Activated CD8-positive, alpha-beta memory T cell treated with anti-CD3 and anti-CD28 coated beads, Interleukin-2, amount 10 ng/mL, durations not matched to agents 7 days and 5 days (primary cell): ENCODE data around the gene PLCB4. TPM values are rescaled to one million over a fixed set of nuclear protein-coding genes. Genes with fewer than 3 reads are reported as not detected.

ENCODE experiments used
- ATAC-seq: fragments of 150-1000 bp; cut with Tn5 transposase; one replicate; pipeline ENCODE4 v1.10.0; 2021; ENCODE audit warnings: moderate library complexity
- CTCF ChIA-PET: fragments of 350-600 bp; sonication (Branson Sonifier 250); formaldehyde crosslinking; loops from one replicate; lab custom pipeline; 2021; ENCODE audit warnings: antibody characterized with exemption; lab: Charles Lee
- DNase-seq: peaks from one replicate; pipeline ENCODE4 v3.0.0-alpha.2; 2020
- H3K27ac Mint-ChIP-seq: one replicate; pipeline ENCODE4 v1.8.0; 2021; ENCODE audit warnings: mild to moderate bottlenecking, mixed read lengths
- H3K27me3 Mint-ChIP-seq: one replicate; pipeline ENCODE4 v1.8.0; 2021; ENCODE audit warnings: mixed read lengths
- H3K36me3 Mint-ChIP-seq: one replicate; pipeline ENCODE4 v1.8.0; 2021; ENCODE audit warnings: mild to moderate bottlenecking, mixed read lengths
- H3K4me1 Mint-ChIP-seq: one replicate; pipeline ENCODE4 v1.8.0; 2021; ENCODE audit warnings: mixed read lengths
- H3K4me3 Mint-ChIP-seq: one replicate; pipeline ENCODE4 v1.8.0; 2021; ENCODE audit warnings: mild to moderate bottlenecking, moderate library complexity, mixed read lengths
- H3K9me3 Mint-ChIP-seq: one replicate; pipeline ENCODE4 v1.8.0; 2022; ENCODE audit warnings: low read depth, mixed read lengths
- total RNA-seq, 2 experiments: library from RNA; stranded (reverse); gene quantifications; one replicate each; pipeline ENCODE4 v1.2.3, GENCODE V29; 2021

Gene PLCB4
- total RNA-seq, 2 experiments from 2014 or later, result not detected

DNA sequence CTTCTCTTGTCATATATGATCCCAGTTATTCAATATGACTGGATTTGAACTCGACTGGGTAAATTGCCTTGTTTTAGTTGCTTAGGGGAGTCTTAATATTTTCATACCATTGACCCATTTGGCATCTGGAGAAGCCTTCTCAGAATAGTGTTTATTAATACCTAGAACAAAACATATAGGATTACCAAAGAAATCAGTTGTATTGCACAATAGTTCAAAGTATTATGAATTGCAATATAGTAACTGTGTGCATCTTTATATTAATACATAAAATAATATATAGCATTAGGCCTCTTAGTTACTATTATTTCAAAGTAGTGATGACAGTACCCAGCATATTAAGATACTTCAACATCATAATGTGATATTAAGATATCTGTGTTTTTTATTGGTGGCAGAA is 177.8 kb downstream of the PLCB4 start:
- Mint-ChIP-seq H3K27ac (no peak overlapping the region), H3K27me3 (no peaks in the 10 kb centered on the region), H3K36me3 (no peaks in the 10 kb centered on the region), H3K9me3 (no peaks in the 10 kb centered on the region), H3K4me3 (no peak overlapping the region), H3K4me1 (no peaks in the 10 kb centered on the region)
- ATAC-seq (no peak), DNase-seq (no peak)
- CTCF ChIA-PET, result no interaction called here

GRCh38 chr20:9250511-9250910 is 181.6 kb downstream of the PLCB4 start:
- H3K36me3 Mint-ChIP-seq, result no peaks in the 10 kb centered on the region
- H3K4me3 Mint-ChIP-seq, result no peak overlapping the region
- CTCF ChIA-PET, result no interaction called here
- ATAC-seq (no peak), DNase-seq (no peak)
- H3K4me1 Mint-ChIP-seq, result no peaks in the 10 kb centered on the region
- H3K9me3 Mint-ChIP-seq, result no peaks in the 10 kb centered on the region
- H3K27ac Mint-ChIP-seq, result no peak overlapping the region
- no peaks in the 10 kb centered on the region for H3K27me3 Mint-ChIP-seq

- Mint-ChIP-seq H3K4me1 (no peaks in the 10 kb centered on the region), H3K4me3 (no peak overlapping the region), H3K36me3 (no peaks in the 10 kb centered on the region), H3K9me3 (no peaks in the 10 kb centered on the region), H3K27ac (no peak overlapping the region), H3K27me3 (no peaks in the 10 kb centered on the region)
- CTCF ChIA-PET, result no interaction called here
- ATAC-seq (no peak), DNase-seq (no peak)
Measured at GRCh38 chr20:9253006-9253539, 184.2 kb downstream of the PLCB4 start.

GRCh38 chr20:9255171-9255570 is 186.3 kb downstream of the PLCB4 start:
- no peaks in the 10 kb centered on the region for H3K9me3 Mint-ChIP-seq
- no peak for DNase-seq
- H3K27ac Mint-ChIP-seq, result no peak overlapping the region
- CTCF ChIA-PET, result no interaction called here
- no peaks in the 10 kb centered on the region for H3K27me3 Mint-ChIP-seq
- no peak overlapping the region for H3K4me3 Mint-ChIP-seq
- no peak for ATAC-seq
- H3K36me3 Mint-ChIP-seq, result no peaks in the 10 kb centered on the region
- H3K4me1 Mint-ChIP-seq, result no peaks in the 10 kb centered on the region

DNA sequence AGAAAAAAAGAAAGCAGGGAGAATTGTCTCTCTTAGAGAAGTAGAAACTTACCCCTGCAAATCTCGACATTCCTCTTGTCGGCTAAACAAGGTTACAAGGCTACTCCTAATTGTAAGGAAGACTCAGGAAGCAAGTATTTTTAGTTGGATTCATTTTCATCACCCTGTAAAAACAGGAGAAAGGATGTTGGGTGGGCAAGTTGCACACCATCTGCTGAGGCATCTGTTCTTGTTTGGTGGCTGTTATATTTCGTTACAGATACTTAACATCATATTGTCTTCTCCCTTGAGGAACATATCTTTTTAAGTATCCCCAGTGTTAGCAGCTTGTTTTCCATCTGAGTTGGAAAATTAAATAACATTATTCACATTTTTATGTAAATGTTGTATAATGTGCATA is 187.5 kb downstream of the PLCB4 start:
- ATAC-seq, result no peak

GRCh38 chr20:9258901-9259300 is 190.0 kb downstream of the PLCB4 start:
- ATAC-seq (no peak), DNase-seq (no peak)
- Mint-ChIP-seq H3K4me3 (no peak overlapping the region), H3K27ac (no peak overlapping the region), H3K9me3 (no peaks in the 10 kb centered on the region), H3K36me3 (no peaks in the 10 kb centered on the region), H3K27me3 (no peaks in the 10 kb centered on the region), H3K4me1 (no peaks in the 10 kb centered on the region)
- CTCF ChIA-PET, result no interaction called here

More for the DNA sequence above, 187.5 kb downstream of the PLCB4 start:
- no peaks in the 10 kb centered on the region for H3K36me3 Mint-ChIP-seq
- H3K27ac Mint-ChIP-seq, result no peak overlapping the region
- no peaks in the 10 kb centered on the region for H3K9me3 Mint-ChIP-seq
- no peak for DNase-seq
- no peak overlapping the region for H3K4me3 Mint-ChIP-seq
- CTCF ChIA-PET, result no interaction called here
- H3K27me3 Mint-ChIP-seq, result no peaks in the 10 kb centered on the region
- H3K4me1 Mint-ChIP-seq, result no peaks in the 10 kb centered on the region

DNA sequence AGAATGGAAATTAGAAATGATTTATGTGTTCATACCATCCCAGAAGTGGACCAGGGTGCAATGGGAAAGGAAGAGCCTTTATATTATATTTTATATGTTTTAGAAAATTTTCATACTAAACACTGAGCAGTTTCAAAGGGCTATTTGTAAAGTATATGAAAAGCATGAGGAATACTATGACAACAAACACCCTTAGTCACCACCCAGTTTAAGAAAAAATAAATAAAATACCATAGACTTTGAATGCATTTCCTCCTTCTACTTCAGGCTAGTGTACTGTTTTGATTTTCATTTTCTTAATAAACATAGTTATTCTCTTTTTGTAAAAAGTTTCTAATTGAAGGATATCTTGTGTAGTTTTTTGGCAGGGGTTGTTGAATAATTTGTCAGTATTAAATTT is 191.1 kb downstream of the PLCB4 start:
- DNase-seq, result no peak
- no peaks in the 10 kb centered on the region for H3K27me3 Mint-ChIP-seq
- H3K4me3 Mint-ChIP-seq, result no peak overlapping the region
- CTCF ChIA-PET, result no interaction called here
- no peaks in the 10 kb centered on the region for H3K36me3 Mint-ChIP-seq
- no peak overlapping the region for H3K27ac Mint-ChIP-seq
- H3K9me3 Mint-ChIP-seq, result no peaks in the 10 kb centered on the region
- no peak for ATAC-seq
- H3K4me1 Mint-ChIP-seq, result no peaks in the 10 kb centered on the region

- Mint-ChIP-seq H3K27me3 (no peaks in the 10 kb centered on the region), H3K4me1 (no peaks in the 10 kb centered on the region), H3K27ac (no peak overlapping the region), H3K36me3 (no peaks in the 10 kb centered on the region), H3K4me3 (no peak overlapping the region), H3K9me3 (no peaks in the 10 kb centered on the region)
- DNase-seq (no peak), ATAC-seq (no peak)
- CTCF ChIA-PET, result no interaction called here
Measured at GRCh38 chr20:9261781-9262180, 192.9 kb downstream of the PLCB4 start.

GRCh38 chr20:9262653-9263194 is 193.8 kb downstream of the PLCB4 start:
- Mint-ChIP-seq H3K36me3 (no peaks in the 10 kb centered on the region), H3K27me3 (no peaks in the 10 kb centered on the region), H3K4me1 (no peaks in the 10 kb centered on the region), H3K27ac (no peak overlapping the region), H3K9me3 (no peaks in the 10 kb centered on the region), H3K4me3 (no peak overlapping the region)
- ATAC-seq (no peak), DNase-seq (no peak)
- CTCF ChIA-PET, result no interaction called here

- CTCF ChIA-PET, result no interaction called here
- Mint-ChIP-seq H3K4me3 (no peak overlapping the region), H3K9me3 (no peaks in the 10 kb centered on the region)
Measured at GRCh38 chr20:9269280-9269971, 200.5 kb downstream of the PLCB4 start.

GRCh38 chr20:9270831-9271230 is 201.9 kb downstream of the PLCB4 start:
- H3K27ac Mint-ChIP-seq, result no peak overlapping the region
- H3K9me3 Mint-ChIP-seq, result peaks cover 4% of the 10 kb centered on the region
- H3K36me3 Mint-ChIP-seq, result no peaks in the 10 kb centered on the region
- ATAC-seq (no peak), DNase-seq (no peak)
- H3K27me3 Mint-ChIP-seq, result no peaks in the 10 kb centered on the region
- CTCF ChIA-PET, result no interaction called here
- H3K4me1 Mint-ChIP-seq, result no peaks in the 10 kb centered on the region
- no peak overlapping the region for H3K4me3 Mint-ChIP-seq

More at GRCh38 chr20:9269280-9269971, 200.5 kb downstream of the PLCB4 start:
- Mint-ChIP-seq H3K36me3 (no peaks in the 10 kb centered on the region), H3K27me3 (no peaks in the 10 kb centered on the region), H3K4me1 (no peaks in the 10 kb centered on the region), H3K27ac (no peak overlapping the region)
- ATAC-seq, result no peak
- no peak for DNase-seq

- DNase-seq (no peak), ATAC-seq (no peak)
- Mint-ChIP-seq H3K4me1 (no peaks in the 10 kb centered on the region), H3K9me3 (peaks cover 10% of the 10 kb centered on the region), H3K4me3 (no peak overlapping the region), H3K36me3 (no peaks in the 10 kb centered on the region), H3K27ac (no peak overlapping the region), H3K27me3 (no peaks in the 10 kb centered on the region)
- CTCF ChIA-PET, result no interaction called here
Measured at GRCh38 chr20:9276966-9277468, 208.1 kb downstream of the PLCB4 start.

- Mint-ChIP-seq H3K4me3 (no peak overlapping the region), H3K27ac (no peak overlapping the region)
- CTCF ChIA-PET, result no interaction called here
Measured at GRCh38 chr20:9279918-9280401, 211.1 kb downstream of the PLCB4 start.

DNA sequence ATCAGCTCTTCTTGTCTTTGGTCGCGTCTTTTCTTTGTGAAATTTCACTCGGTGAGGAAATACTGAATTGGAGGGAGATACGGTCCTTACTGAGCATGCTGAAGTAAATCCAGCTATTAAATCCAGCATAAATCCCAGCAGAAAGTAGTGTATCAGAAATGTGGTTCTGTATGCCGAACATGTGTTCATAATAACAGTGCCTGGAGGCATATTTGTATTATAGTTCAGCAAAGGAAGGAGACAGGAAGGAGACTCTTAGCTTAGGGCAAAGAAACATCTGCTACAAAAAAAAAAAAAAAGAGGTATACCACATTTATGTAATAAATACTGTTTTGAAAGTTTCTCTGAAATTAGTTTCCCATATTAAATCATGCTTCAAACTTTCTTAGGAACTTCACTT is 211.8 kb downstream of the PLCB4 start:
- DNase-seq (no peak), ATAC-seq (no peak)
- Mint-ChIP-seq H3K4me1 (no peaks in the 10 kb centered on the region), H3K4me3 (no peak overlapping the region), H3K36me3 (no peaks in the 10 kb centered on the region), H3K27ac (no peak overlapping the region), H3K9me3 (peaks cover 6% of the 10 kb centered on the region), H3K27me3 (no peaks in the 10 kb centered on the region)
- CTCF ChIA-PET, result no interaction called here

More at GRCh38 chr20:9279918-9280401, 211.1 kb downstream of the PLCB4 start:
- DNase-seq, result no peak
- Mint-ChIP-seq H3K27me3 (no peaks in the 10 kb centered on the region), H3K4me1 (no peaks in the 10 kb centered on the region), H3K36me3 (no peaks in the 10 kb centered on the region), H3K9me3 (peaks cover 7% of the 10 kb centered on the region)
- no peak for ATAC-seq
